Fibroblast of skin of right quadriceps (primary cell): Measurements from ENCODE around the gene AQP10.
"Not testable (repeated sequence)": the region's sequence is repeated elsewhere in the genome, so short reads cannot be mapped to it uniquely, and the experiment has no call there.

Experiments used
- DNase-seq: peaks from one replicate; pipeline ENCODE4 v3.0.0-alpha.2; 2013

AQP10 gene, protein sequence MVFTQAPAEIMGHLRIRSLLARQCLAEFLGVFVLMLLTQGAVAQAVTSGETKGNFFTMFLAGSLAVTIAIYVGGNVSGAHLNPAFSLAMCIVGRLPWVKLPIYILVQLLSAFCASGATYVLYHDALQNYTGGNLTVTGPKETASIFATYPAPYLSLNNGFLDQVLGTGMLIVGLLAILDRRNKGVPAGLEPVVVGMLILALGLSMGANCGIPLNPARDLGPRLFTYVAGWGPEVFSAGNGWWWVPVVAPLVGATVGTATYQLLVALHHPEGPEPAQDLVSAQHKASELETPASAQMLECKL

DNA sequence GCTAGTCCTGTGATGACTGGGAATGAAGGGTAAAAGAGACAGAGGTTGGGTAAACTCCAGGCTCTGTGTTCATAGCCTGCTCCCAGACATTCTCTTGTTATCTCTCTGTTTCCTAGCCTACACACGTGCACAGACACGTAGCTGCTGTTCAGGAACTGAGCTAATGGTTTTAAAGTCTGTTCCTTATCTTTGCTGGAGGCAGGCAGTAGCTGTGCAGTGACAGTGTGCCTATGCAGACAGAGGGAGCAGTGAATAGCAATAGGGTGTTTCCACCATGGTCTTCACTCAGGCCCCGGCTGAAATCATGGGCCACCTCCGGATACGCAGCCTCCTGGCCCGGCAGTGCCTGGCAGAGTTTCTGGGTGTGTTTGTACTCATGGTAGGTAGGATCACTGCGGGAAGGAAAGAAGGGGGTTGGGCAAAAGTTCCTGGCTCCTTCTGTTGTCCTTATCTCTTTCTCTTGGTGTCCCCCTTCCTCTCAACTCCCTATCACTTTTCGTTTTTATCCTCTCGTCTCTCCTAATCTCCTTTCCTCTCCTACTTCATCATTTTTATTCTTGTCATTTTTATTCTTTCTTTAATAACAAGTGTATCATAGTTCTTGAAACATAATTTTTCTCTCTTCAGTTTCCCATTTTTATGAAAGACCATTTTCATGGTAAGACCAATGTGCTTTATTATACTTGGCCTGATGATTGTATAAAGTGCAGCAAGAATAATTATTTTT lies at the start of gene AQP10:
TSS of gene AQP10 (plus strand) at position 212 of the 727 bp plus-strand sequence. CDS start at position 275, 63 bp downstream.
- DNase-seq, result no peak

GRCh38 chr1:154272217-154272998 lies 48.5 kb upstream of the AQP10 start, which contains the start of gene HAX1:
TSS of gene HAX1 (plus strand) at chr1:154272629. CDS start at chr1:154272724, 95 bp downstream.
- peak; percentile 96 for DNase-seq

- DNase-seq, result no peak
These were observed 47.8 kb upstream of the AQP10 start for GRCh38 chr1:154272999-154273563.

DNA sequence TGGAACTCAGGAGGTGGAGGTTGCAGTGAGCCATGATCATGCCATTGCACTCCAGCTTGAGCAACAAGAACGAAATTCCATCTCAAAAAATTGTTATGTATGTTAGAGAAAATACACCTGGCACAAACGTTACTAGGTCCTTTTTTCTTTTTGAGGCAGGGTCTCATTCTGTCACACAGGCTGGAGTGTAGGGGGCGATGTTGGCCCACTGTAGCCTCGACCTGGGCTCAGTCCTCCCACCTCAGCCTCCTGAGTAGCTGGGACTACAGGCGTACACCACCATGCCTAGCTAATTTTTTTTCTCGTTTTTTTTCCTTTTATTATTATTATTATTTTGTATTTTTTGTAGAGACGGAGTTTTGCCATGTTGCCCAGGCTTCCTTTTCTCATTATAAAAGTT lies 44.1 kb upstream of the AQP10 start:
- no peak for DNase-seq

DNA sequence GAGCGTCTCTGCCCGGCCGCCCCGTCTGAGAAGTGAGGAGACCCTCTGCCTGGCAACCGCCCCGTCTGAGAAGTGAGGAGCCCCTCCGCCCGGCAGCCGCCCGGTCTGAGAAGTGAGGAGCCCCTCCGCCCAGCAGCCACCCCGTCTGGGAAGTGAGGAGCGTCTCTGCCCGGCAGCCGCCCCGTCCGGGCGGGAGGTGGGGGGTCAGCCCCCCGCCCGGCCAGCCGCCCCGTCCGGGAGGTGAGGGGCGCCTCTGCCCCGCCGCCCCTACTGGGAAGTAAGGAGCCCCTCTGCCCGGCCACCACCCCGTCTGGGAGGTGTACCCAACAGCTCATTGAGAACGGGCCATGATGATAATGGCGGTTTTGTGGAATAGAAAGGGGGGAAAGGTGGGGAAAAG lies 33.3 kb upstream of the AQP10 start:
- not testable (repeated sequence) for DNase-seq

- no peak for DNase-seq
These were observed 32.2 kb upstream of the AQP10 start for GRCh38 chr1:154288661-154289060.

- no peak for DNase-seq
These were observed 30.0 kb upstream of the AQP10 start for GRCh38 chr1:154290921-154291320.

DNA sequence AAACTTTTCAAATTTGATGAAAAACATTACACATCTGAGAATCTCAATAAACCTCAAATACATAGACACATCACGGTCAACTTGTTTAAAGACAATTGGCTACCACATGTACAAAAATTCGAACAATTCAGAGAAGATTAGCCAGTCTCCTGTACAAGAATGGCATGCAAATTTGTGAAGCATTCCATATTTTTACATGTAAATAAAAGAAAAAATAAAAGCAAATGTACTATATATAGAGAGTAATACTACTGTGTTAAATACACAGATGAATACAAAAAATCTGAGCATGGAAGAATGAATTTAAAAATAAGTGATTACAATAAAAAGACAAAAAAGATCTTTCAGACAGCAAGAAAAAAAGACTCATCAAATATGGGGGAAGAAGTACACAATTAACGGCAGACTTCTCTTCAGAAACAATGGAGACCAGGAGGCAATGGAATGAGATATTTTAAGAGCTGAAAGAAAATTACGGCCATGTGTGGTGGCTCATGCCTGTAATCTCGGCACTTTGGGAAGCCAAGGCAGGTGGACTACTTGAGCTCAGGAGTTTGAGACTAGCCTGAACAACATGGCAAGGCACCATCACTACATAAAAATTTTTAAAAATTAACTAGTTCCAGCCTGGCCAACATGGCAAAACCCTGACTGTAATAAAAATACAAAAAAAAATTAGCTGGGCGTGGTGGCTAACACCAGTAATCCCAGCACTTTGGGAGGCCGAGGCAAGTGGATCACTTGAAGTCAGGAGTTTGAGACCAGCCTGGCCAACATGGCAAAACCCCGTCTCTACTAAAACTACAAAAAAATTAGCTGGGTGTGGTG lies 25.3 kb upstream of the AQP10 start:
- no peak for DNase-seq

DNA sequence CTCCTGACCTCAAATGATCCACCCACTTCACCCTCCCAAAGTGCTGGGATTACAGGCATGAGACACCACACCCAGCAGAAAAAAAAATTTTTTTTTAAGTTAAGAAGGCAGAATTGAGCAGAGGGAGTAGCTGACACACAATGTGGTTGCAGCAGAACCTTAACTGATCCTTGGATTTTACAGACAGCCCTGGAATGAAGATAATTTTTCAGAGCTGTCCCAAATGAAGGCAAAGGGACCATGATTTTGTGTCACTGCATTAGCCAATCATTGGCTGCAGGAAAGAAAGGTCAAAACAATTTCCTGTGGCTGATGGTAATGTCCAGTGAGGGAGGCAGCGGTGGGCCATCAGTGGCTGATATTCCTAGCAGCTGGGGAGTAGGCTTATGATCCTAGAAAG lies 19.3 kb upstream of the AQP10 start:
- DNase-seq, result no peak

DNA sequence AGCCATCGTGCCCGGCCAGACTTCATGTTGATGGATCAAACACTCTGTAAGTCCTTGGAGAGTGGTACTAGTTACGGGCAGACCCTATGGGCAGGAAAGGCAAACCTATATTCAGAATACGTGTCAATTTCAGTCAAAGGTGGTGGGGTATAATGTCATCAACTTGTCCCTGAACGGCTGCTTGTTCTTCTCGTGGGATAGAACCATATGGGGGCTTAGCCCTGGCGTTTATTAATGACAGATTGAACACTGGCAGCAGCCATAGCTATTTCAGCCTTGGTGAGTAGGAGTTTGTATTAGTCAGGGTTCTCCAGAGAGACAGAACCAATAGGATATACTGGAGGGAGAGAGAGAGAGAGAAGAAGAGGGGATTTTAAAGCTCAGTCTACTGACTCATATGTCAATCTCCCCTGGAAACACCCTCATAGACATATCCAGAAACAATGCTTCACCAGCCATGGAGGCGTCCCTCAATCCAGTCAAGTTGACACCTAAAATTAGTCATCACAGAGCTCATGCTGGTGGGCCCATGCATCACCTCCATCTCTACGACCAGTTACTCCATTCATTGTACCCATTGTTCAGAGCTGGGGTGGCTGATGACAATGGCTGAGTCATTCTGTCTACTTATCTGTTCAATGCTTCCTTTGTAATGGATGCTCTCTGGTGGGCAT lies 16.1 kb upstream of the AQP10 start:
- DNase-seq, result no peak

DNA sequence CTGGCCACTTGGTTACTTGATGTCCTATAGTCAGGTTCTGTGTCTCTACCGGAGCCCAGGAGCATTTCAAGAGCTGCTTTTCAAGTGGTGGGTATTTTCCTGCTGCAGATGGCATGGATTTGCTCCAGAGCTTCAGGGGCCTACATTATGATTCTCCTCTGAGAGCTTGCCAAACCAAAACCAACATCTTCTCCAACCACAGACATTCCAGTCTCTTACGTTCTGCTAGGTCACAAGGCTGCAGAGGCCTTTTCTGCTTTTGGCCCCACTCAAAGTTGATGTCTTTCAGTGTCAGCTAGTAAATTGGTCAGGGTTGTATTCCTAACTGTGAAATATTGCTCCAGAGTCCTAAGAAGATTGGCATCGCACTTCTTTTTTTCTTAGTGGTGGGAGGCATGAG lies 14.7 kb upstream of the AQP10 start:
- DNase-seq, result no peak

DNA sequence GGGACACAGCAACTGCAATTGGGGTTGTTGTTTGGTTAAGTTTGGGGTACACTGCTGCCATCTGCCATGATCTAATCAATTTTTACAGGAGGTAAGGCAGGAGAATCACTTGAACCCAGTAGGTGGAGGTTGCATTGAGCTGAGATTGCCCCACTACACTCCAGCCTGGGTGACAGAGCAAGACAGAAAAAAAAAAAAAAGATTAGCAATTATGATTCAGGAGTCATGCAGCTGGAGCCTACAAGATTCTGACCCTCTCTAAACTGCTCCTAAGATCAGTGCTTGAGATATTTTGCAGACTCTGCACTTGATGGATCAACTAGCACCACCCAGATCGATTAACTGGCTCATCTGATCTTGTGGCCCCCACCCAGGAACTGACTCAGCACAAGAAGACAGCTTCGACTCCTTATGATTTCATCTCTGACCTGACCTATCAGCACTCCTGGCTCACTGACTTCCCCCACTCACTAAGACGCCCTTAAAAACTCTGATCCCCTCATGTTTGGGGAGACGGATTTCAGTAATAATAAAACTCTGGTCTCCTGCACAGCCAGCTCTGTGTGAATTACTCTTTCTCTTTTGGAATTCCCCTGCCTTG lies 13.1 kb upstream of the AQP10 start:
- DNase-seq, result not testable (repeated sequence)

- not testable (repeated sequence) for DNase-seq
These were observed 11.8 kb upstream of the AQP10 start for GRCh38 chr1:154309136-154309535.

DNA sequence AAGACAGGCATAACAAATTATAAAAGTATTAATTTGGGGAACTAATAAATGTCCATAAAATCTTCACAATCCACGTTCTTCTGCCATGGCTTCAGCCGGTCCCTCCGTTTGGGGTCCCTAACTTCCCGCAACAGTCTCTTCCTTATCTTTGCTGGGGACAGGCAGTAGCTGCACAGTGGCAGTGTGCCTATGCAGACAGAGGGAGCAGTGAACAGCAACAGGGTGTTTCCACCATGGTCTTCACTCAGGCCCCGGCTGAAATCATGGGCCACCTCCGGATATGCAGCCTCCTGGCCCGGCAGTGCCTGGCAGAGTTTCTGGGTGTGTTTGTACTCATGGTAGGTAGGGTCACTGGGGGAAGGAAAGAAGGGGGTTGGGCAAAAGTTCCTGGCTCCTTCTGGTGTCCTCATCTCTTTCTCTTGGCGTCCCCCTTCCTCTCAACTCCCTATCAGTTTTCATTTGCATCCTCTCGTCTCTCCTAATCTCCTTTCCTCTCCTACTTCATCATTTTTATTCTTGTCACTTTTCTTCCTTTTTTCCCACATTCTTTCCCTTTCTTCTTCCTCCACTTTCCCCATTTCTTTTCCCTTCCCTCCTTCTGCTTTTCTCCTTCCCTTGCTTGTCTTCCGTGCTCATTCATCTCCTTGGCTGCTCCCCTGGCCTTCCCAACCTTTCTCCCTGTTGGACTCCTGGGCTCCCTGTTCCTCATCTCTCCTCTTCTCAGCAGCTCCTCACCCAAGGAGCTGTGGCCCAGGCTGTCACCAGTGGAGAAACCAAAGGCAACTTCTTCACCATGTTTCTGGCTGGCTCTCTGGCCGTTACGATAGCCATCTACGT lies 8.4 kb upstream of the AQP10 start:
- not testable (repeated sequence) for DNase-seq

GRCh38 chr1:154313066-154313356 lies 7.9 kb upstream of the AQP10 start:
- DNase-seq, result no peak

DNA sequence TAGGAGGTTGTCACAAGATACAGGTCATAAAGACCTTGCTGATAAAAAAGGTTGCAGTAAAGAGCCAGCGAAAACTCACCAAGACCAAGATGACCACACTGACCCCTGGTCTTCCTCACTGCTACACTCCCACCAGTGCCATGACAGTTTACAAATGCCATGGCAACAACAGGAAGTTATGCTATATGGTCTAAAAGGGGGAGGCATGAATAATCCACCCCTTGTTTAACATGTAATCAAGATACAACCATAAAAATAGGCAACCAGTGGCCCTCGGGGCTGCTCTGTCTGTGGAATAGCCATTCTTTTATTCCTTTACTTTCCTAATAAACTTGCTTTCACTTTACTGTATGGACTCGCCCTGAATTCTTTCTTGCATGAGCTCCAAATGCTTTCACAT lies 6.7 kb upstream of the AQP10 start:
- DNase-seq, result not testable (repeated sequence)

DNA sequence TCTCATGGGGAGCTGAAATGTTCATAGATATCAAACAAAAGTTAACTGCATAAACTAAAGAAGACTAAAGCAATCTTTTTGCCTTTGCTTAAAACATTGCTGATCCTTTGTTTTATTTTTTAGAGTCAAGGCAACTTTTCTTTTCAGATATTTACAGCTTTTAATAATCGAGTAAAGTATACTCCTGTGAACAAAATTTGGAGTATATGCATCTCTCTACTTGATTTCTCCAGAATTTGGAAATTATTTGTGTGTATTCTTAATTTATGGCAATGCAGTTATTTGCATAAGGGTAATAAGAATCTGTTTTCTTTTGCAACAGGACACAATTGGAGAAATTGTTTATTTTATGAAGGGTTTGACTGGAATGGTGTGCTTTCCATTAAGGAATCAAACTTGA lies 4.2 kb upstream of the AQP10 start:
- DNase-seq, result no peak

GRCh38 chr1:154318386-154318785 lies 2.5 kb upstream of the AQP10 start:
- DNase-seq, result no peak

GRCh38 chr1:154321609-154321934 lies 679 bp downstream of the AQP10 start:
- DNase-seq, result not testable (repeated sequence)

GRCh38 chr1:154323493-154323892 lies 2.6 kb downstream of the AQP10 start:
- no peak for DNase-seq

DNA sequence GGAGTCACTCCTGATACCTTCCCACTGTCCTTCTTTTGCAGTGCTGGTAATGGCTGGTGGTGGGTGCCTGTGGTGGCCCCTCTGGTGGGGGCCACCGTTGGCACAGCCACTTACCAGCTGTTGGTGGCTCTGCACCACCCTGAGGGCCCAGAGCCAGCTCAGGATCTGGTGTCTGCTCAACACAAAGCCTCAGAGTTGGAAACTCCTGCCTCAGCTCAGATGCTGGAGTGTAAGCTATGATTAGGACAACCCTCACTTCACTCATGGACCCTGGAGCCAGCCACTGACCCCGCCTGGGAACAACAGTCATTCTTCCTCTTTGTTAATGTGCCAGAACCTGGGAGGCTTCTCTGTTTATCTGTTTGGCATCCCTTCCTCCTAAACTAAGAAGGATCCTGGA lies 3.3 kb downstream of the AQP10 start:
- no peak for DNase-seq
